H9 (cell line): Measurements from ENCODE around the gene LRIT3. TPM values are rescaled to one million over a fixed set of nuclear protein-coding genes. Genes with fewer than 3 reads are reported as not detected.

Experiments
- DNase-seq: peaks from one replicate; pipeline ENCODE4 v3.0.0-alpha.2; 2017
- H2AFZ ChIP-seq: one replicate; pipeline ENCODE4 v1.6.1; 2013; ENCODE audit warnings: mild to moderate bottlenecking, low read length, control low read depth, moderate library complexity
- H2AK5ac ChIP-seq: 2 replicates; pipeline ENCODE4 v1.6.1; 2013; ENCODE audit warnings: low read length, control low read depth, mixed read lengths; ENCODE audit not compliant: insufficient read length
- H2BK120ac ChIP-seq: one replicate; pipeline ENCODE4 v1.6.1; 2013; ENCODE audit warnings: low read depth, mild to moderate bottlenecking, low read length, control low read depth, inconsistent platforms; ENCODE audit not compliant: poor library complexity, severe bottlenecking
- H2BK12ac ChIP-seq: 2 replicates; pipeline ENCODE4 v1.6.1; 2013; ENCODE audit warnings: low read length, control low read depth, mixed read lengths, low read depth; ENCODE audit not compliant: insufficient read length
- H2BK15ac ChIP-seq: 2 replicates; pipeline ENCODE4 v1.6.1; 2013; ENCODE audit warnings: low read depth, low read length, control low read depth
- H2BK20ac ChIP-seq: one replicate; pipeline ENCODE4 v1.6.1; 2013; ENCODE audit warnings: low read depth, mild to moderate bottlenecking, low read length, control low read depth, inconsistent platforms; ENCODE audit not compliant: poor library complexity, severe bottlenecking
- H2BK5ac ChIP-seq: 2 replicates; pipeline ENCODE4 v1.6.1; 2013; ENCODE audit warnings: low read length, control low read depth, mixed read lengths; ENCODE audit not compliant: insufficient read length
- H3K14ac ChIP-seq: 2 replicates; pipeline ENCODE4 v1.6.1; 2013; ENCODE audit warnings: low read length, control low read depth; ENCODE audit not compliant: insufficient read depth
- H3K18ac ChIP-seq: 2 replicates; pipeline ENCODE4 v1.6.1; 2013; ENCODE audit warnings: low read depth, mild to moderate bottlenecking, mixed read lengths, low read length, control low read depth; ENCODE audit not compliant: insufficient read length
- H3K23ac ChIP-seq: 2 replicates; pipeline ENCODE4 v1.6.1; 2013; ENCODE audit warnings: low read length, control low read depth, mixed read lengths, low read depth; ENCODE audit not compliant: insufficient read length
- H3K23me2 ChIP-seq: 2 replicates; pipeline ENCODE4 v1.6.1; 2013; ENCODE audit warnings: low read depth, mild to moderate bottlenecking, mixed read lengths, low read length, control low read depth; ENCODE audit not compliant: insufficient read length, poor library complexity, severe bottlenecking
- H3K27ac ChIP-seq: 2 replicates; pipeline ENCODE4 v1.5.1; 2013; ENCODE audit warnings: low read length, control low read depth, mixed read lengths, low read depth; ENCODE audit not compliant: insufficient read length
- H3K27me3 ChIP-seq: 2 replicates; pipeline ENCODE4 v1.6.1; 2013; ENCODE audit warnings: low read length, control low read depth, inconsistent platforms; ENCODE audit not compliant: insufficient read depth
- H3K4ac ChIP-seq: 2 replicates; pipeline ENCODE4 v1.6.1; 2013; ENCODE audit warnings: low read depth, mild to moderate bottlenecking, control low read depth, inconsistent platforms, low read length, moderate library complexity
- H3K4me1 ChIP-seq: 2 replicates; pipeline ENCODE4 v1.6.1; 2013; ENCODE audit warnings: low read length, control low read depth, inconsistent platforms; ENCODE audit not compliant: insufficient read depth
- H3K4me2 ChIP-seq: 2 replicates; pipeline ENCODE4 v1.6.1; 2013; ENCODE audit warnings: low read length, control low read depth, mixed read lengths; ENCODE audit not compliant: insufficient read length, insufficient read depth
- H3K56ac ChIP-seq: 2 replicates; pipeline ENCODE4 v1.6.1; 2013; ENCODE audit warnings: low read depth, mild to moderate bottlenecking, mixed read lengths, low read length, control low read depth; ENCODE audit not compliant: insufficient read length
- H3K79me1 ChIP-seq: 2 replicates; pipeline ENCODE4 v1.6.1; 2013; ENCODE audit warnings: low read depth, mild to moderate bottlenecking, moderate library complexity, low read length, control low read depth, inconsistent platforms; ENCODE audit not compliant: insufficient read depth, poor library complexity, severe bottlenecking
- H3K79me2 ChIP-seq: 2 replicates; pipeline ENCODE4 v1.6.1; 2013; ENCODE audit warnings: low read length, control low read depth, inconsistent platforms; ENCODE audit not compliant: insufficient read depth
- H3K9ac ChIP-seq: 2 replicates; pipeline ENCODE4 v1.6.1; 2013; ENCODE audit warnings: low read length, control low read depth, mixed read lengths; ENCODE audit not compliant: insufficient read length; ENCODE audit errors: extremely low read depth
- H3K9me3 ChIP-seq: one replicate; pipeline ENCODE4 v1.6.1; 2013; ENCODE audit warnings: low read depth, low read length, inconsistent platforms; ENCODE audit not compliant: control insufficient read depth
- H3T11ph ChIP-seq: one replicate; pipeline ENCODE4 v1.6.1; 2013; ENCODE audit warnings: mild to moderate bottlenecking, low read length, control low read depth, inconsistent platforms
- H4K20me1 ChIP-seq: one replicate; pipeline ENCODE4 v1.6.1; 2013; ENCODE audit not compliant: control insufficient read depth, insufficient read length, insufficient read depth
- H4K5ac ChIP-seq: 2 replicates; pipeline ENCODE4 v1.6.1; 2013; ENCODE audit warnings: low read depth, mild to moderate bottlenecking, mixed read lengths, low read length, control low read depth; ENCODE audit not compliant: insufficient read length
- H4K8ac ChIP-seq: replicated peaks from 2 replicates; pipeline ENCODE4 v1.6.1; 2013; ENCODE audit warnings: low read length, control low read depth, mixed read lengths, low read depth; ENCODE audit not compliant: insufficient read length
- H4K91ac ChIP-seq: 2 replicates; pipeline ENCODE4 v1.6.1; 2013; ENCODE audit warnings: low read depth, mild to moderate bottlenecking, moderate library complexity, mixed read lengths, low read length, control low read depth; ENCODE audit not compliant: insufficient read length
- H3K27ac Mint-ChIP-seq, 3 experiments: 2 replicates in 2 of 3; 3 replicates in 1 of 3; pipeline ENCODE4 v1.8.0; 2020 to 2021; ENCODE audit warnings: mixed read lengths in 3 of 3, mild to moderate bottlenecking in 1 of 3, moderate library complexity in 1 of 3
- H3K27me3 Mint-ChIP-seq: 2 replicates; pipeline ENCODE4 v1.8.0; 2021; ENCODE audit warnings: low read depth, mild to moderate bottlenecking, moderate library complexity, mixed read lengths
- H3K36me3 Mint-ChIP-seq, 3 experiments: 2 replicates in 2 of 3; 3 replicates in 1 of 3; pipeline ENCODE4 v1.8.0; 2020 to 2021; ENCODE audit warnings: low read depth in 3 of 3, mixed read lengths in 3 of 3; ENCODE audit not compliant: insufficient read depth in 1 of 3
- H3K4me1 Mint-ChIP-seq, 2 experiments: 2 replicates each; pipeline ENCODE4 v1.8.0; 2020; ENCODE audit warnings: mixed read lengths in 2 of 2
- H3K4me3 Mint-ChIP-seq, 2 experiments: 2 replicates in 1 of 2; 3 replicates in 1 of 2; pipeline ENCODE4 v1.8.0; 2020 to 2021; ENCODE audit warnings: mild to moderate bottlenecking in 2 of 2, mixed read lengths in 2 of 2, moderate library complexity in 1 of 2
- H3K9me3 Mint-ChIP-seq, 2 experiments: 2 replicates in 1 of 2; 3 replicates in 1 of 2; pipeline ENCODE4 v1.8.0; 2020; ENCODE audit warnings: mild to moderate bottlenecking in 2 of 2, mixed read lengths in 2 of 2, moderate library complexity in 1 of 2
- CTCF ChIP-seq: fragments of 200-600 bp; sonication (generic); conservative IDR thresholded peaks from 3 replicates; pipeline ENCODE4 v1.8.0; 2021; ENCODE audit warnings: antibody characterized with exemption, mild to moderate bottlenecking
- WGBS: extraction: QIAGEN DNeasy Blood & Tissue Kit; methylation state at CpG from one replicate; pipeline ENCODE4 v1.1.7; 2013; ENCODE audit warnings: missing lambda C conversion rate, low lambda C conversion rate, mixed read lengths; ENCODE audit not compliant: insufficient read length; ENCODE audit errors: extremely low coverage; 5-methylcytosine and 5-hydroxymethylcytosine counted together
- total RNA-seq: library from RNA; stranded (reverse); gene quantifications from 2 replicates; pipeline ENCODE4 v1.2.1, GENCODE V29; 2021

Gene LRIT3
- total RNA-seq, 1 experiment from 2014 or later = 0.07 TPM

GRCh38 chr4:109910256-109910655, 62.3 kb downstream of the LRIT3 start:
- Histone ChIP-seq H3K14ac (no peak overlapping the region), H3K23ac (no peak overlapping the region), H3K56ac (no peak overlapping the region), H3K27me3 (no peaks in the 10 kb centered on the region), H4K8ac (no peak overlapping the region), H3K9me3 (no peaks in the 10 kb centered on the region), H3K4me2 (no peak overlapping the region), H2AK5ac (no peak overlapping the region), H3K4ac (no peak overlapping the region), H2BK15ac (no peak overlapping the region), H3K18ac (no peak overlapping the region), H3K23me2 (no peaks in the 10 kb centered on the region), H3K9ac (no peak overlapping the region), H4K5ac (no peak overlapping the region), H2AFZ (no peak overlapping the region), H2BK12ac (no peak overlapping the region), H4K20me1 (no peaks in the 10 kb centered on the region), H2BK120ac (no peak overlapping the region), H2BK20ac (no peak overlapping the region), H3K4me1 (peaks cover 13% of the 10 kb centered on the region; the same call in 1 of the 2 replicates), H4K91ac (no peak overlapping the region), H3K79me1 (no peaks in the 10 kb centered on the region), H3T11ph (no peak overlapping the region), H3K27ac (no peak overlapping the region), H2BK5ac (no peak overlapping the region), H3K79me2 (no peaks in the 10 kb centered on the region)
- no CpG with 5 or more reads among the region's 2 CpGs for WGBS
- TF ChIP-seq CTCF = no peak
- no peak for DNase-seq
- Mint-ChIP-seq H3K4me1 (peaks cover 28 to 29% of the 10 kb centered on the region in 2 experiments), H3K9me3 (no peaks in the 10 kb centered on the region), H3K36me3 (no peaks in the 10 kb centered on the region), H3K27ac (no peak overlapping the region; a peak in 1 of 7 replicates), H3K4me3 (no peak overlapping the region), H3K27me3 (no peaks in the 10 kb centered on the region)
